ENCODE data around the gene CCDC102A. TPM values are rescaled to one million over a fixed set of nuclear protein-coding genes. Genes with fewer than 3 reads are reported as not detected.

CCDC102A gene
- total and polyA plus RNA-seq, 10 of the 15 experiments (the other 5 are each of a cell fraction or from before 2014, with no cell fraction given), result 0.03 to 5.9 (median 2.4) TPM

DNA sequence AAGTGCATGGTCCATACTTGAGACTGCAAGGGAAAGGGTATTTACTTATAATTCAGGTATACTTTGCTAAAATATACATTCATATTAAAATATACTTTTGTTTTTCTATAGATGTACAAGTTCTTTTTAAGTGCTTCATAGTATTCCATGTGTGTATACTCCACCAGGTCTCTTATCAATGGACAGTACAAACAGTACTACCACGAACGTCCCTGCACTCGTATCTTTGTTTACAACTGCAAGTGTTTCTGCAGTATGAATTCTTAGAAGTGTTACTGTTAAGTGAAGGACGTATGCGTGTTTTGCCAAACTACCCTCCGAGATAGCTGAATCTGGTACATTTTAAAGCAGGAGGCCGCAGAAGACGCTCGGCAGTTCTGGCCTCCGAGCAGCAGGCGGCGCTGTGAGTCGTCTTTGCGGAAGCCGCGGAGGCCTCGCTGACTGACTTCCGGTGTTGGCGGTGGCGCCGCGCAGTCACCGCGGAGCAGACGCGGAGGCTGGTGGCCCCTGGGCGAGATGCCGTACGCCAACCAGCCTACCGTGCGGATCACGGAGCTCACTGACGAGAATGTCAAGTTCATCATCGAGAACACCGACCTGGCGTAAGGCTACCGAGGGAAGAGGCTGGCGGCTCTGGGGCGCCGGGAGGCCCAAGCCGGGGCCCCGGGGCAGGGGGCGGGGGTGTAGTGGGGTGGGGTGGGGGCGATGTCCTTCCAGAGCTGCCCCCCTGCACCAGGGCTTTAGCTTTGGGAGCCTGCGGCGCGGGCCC lies 74.0 kb downstream of the CCDC102A start, which contains the start of gene POLR2C (continued):
- TF ChIP-seq, protein P1, sequence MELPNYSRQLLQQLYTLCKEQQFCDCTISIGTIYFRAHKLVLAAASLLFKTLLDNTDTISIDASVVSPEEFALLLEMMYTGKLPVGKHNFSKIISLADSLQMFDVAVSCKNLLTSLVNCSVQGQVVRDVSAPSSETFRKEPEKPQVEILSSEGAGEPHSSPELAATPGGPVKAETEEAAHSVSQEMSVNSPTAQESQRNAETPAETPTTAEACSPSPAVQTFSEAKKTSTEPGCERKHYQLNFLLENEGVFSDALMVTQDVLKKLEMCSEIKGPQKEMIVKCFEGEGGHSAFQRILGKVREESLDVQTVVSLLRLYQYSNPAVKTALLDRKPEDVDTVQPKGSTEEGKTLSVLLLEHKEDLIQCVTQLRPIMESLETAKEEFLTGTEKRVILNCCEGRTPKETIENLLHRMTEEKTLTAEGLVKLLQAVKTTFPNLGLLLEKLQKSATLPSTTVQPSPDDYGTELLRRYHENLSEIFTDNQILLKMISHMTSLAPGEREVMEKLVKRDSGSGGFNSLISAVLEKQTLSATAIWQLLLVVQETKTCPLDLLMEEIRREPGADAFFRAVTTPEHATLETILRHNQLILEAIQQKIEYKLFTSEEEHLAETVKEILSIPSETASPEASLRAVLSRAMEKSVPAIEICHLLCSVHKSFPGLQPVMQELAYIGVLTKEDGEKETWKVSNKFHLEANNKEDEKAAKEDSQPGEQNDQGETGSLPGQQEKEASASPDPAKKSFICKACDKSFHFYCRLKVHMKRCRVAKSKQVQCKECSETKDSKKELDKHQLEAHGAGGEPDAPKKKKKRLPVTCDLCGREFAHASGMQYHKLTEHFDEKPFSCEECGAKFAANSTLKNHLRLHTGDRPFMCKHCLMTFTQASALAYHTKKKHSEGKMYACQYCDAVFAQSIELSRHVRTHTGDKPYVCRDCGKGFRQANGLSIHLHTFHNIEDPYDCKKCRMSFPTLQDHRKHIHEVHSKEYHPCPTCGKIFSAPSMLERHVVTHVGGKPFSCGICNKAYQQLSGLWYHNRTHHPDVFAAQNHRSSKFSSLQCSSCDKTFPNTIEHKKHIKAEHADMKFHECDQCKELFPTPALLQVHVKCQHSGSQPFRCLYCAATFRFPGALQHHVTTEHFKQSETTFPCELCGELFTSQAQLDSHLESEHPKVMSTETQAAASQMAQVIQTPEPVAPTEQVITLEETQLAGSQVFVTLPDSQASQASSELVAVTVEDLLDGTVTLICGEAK (IDR thresholded peaks at IDR 0.05; ENCODE audit: borderline replicate concordance), result peak; percentile 95
- TF ChIP-seq TARDBP (IDR thresholded peaks at IDR 0.05; ENCODE audit: borderline replicate concordance), result 0 out of 2 replicates have a peak, but pooled peaks have one; percentile 19
- TF ChIP-seq CBX3 (IDR thresholded peaks at IDR 0.05; ENCODE audit: borderline replicate concordance, low read depth), result no peak
- peak; percentile 61; the same call in 1 of the 2 replicates for TF ChIP-seq CREB1 (IDR thresholded peaks at IDR 0.05; ENCODE audit: low read depth)
- peak; percentile 75; the same call in 1 of the 2 replicates for TF ChIP-seq CBX5 (IDR thresholded peaks at IDR 0.05; ENCODE audit: low read depth)
- TF ChIP-seq, protein P2, sequence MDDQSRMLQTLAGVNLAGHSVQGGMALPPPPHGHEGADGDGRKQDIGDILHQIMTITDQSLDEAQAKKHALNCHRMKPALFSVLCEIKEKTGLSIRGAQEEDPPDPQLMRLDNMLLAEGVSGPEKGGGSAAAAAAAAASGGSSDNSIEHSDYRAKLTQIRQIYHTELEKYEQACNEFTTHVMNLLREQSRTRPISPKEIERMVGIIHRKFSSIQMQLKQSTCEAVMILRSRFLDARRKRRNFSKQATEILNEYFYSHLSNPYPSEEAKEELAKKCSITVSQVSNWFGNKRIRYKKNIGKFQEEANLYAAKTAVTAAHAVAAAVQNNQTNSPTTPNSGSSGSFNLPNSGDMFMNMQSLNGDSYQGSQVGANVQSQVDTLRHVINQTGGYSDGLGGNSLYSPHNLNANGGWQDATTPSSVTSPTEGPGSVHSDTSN (IDR thresholded peaks at IDR 0.05; ENCODE audit: insufficient replicate concordance, low read depth, low read length), result no peak
- TF ChIP-seq STAT1 (conservative IDR thresholded peaks at IDR 0.05), result peak; percentile 78; the same call in 1 of the 2 replicates
- no peak for TF ChIP-seq NFXL1 (IDR thresholded peaks at IDR 0.05; ENCODE audit: borderline replicate concordance)
- TF ChIP-seq, protein P3, sequence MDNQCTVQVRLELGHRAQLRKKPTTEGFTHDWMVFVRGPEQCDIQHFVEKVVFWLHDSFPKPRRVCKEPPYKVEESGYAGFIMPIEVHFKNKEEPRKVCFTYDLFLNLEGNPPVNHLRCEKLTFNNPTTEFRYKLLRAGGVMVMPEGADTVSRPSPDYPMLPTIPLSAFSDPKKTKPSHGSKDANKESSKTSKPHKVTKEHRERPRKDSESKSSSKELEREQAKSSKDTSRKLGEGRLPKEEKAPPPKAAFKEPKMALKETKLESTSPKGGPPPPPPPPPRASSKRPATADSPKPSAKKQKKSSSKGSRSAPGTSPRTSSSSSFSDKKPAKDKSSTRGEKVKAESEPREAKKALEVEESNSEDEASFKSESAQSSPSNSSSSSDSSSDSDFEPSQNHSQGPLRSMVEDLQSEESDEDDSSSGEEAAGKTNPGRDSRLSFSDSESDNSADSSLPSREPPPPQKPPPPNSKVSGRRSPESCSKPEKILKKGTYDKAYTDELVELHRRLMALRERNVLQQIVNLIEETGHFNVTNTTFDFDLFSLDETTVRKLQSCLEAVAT (IDR thresholded peaks at IDR 0.05), result no peak
- TF ChIP-seq, protein P4, sequence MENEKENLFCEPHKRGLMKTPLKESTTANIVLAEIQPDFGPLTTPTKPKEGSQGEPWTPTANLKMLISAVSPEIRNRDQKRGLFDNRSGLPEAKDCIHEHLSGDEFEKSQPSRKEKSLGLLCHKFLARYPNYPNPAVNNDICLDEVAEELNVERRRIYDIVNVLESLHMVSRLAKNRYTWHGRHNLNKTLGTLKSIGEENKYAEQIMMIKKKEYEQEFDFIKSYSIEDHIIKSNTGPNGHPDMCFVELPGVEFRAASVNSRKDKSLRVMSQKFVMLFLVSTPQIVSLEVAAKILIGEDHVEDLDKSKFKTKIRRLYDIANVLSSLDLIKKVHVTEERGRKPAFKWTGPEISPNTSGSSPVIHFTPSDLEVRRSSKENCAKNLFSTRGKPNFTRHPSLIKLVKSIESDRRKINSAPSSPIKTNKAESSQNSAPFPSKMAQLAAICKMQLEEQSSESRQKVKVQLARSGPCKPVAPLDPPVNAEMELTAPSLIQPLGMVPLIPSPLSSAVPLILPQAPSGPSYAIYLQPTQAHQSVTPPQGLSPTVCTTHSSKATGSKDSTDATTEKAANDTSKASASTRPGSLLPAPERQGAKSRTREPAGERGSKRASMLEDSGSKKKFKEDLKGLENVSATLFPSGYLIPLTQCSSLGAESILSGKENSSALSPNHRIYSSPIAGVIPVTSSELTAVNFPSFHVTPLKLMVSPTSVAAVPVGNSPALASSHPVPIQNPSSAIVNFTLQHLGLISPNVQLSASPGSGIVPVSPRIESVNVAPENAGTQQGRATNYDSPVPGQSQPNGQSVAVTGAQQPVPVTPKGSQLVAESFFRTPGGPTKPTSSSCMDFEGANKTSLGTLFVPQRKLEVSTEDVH (IDR thresholded peaks at IDR 0.05; ENCODE audit: low read depth, partially characterized antibody), result peak; percentile 38
- peak; percentile 56; the same call in 1 of the 2 replicates for TF ChIP-seq ZBED1 (IDR thresholded peaks at IDR 0.05; ENCODE audit: borderline replicate concordance)
- TF ChIP-seq IKZF2 (IDR thresholded peaks at IDR 0.05), result 0 out of 4 replicates have a peak, but pooled peaks of 1 of the 2 experiments have one; percentile 15
- TF ChIP-seq NFIC (IDR thresholded peaks at IDR 0.05; ENCODE audit: low read depth, low read length), result no peak
- no peak for TF ChIP-seq JUNB (IDR thresholded peaks at IDR 0.05)
- peak; percentile 62; the same call in 1 of the 2 replicates for TF ChIP-seq LARP7 (IDR thresholded peaks at IDR 0.05)
- TF ChIP-seq, protein P5, sequence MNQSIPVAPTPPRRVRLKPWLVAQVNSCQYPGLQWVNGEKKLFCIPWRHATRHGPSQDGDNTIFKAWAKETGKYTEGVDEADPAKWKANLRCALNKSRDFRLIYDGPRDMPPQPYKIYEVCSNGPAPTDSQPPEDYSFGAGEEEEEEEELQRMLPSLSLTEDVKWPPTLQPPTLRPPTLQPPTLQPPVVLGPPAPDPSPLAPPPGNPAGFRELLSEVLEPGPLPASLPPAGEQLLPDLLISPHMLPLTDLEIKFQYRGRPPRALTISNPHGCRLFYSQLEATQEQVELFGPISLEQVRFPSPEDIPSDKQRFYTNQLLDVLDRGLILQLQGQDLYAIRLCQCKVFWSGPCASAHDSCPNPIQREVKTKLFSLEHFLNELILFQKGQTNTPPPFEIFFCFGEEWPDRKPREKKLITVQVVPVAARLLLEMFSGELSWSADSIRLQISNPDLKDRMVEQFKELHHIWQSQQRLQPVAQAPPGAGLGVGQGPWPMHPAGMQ (IDR thresholded peaks at IDR 0.05; ENCODE audit: borderline replicate concordance), result no peak

Measured in GM12878 (cell line).